ENCODE measurements around the gene DAGLA.
A peak's percentile ranks its signal among the peaks of the same experiment; 100 is the strongest.

Gene DAGLA

GRCh38 chr11:61785837-61786402, 105.7 kb downstream of the DAGLA start:
- no peak for DNase-seq (ENCODE audit: low read depth in 1 of 2, low spot score in 1 of 2)
- in situ Hi-C loops (cut with HindIII; ENCODE audit: low pct_unique_long_range_greater_than_20kb, low sequenced_read_pairs), result no loop called here
- no peak for TF ChIP-seq JUND (IDR thresholded peaks at IDR 0.05; ENCODE audit: low read depth)

GRCh38 chr11:61787928-61788491, 107.8 kb downstream of the DAGLA start:
- no peak for TF ChIP-seq JUND (IDR thresholded peaks at IDR 0.05; ENCODE audit: low read depth)
- in situ Hi-C loops (cut with HindIII; ENCODE audit: low pct_unique_long_range_greater_than_20kb, low sequenced_read_pairs), result no loop called here
- peak in 1 of 2 experiments; percentile 65 for DNase-seq (ENCODE audit: low read depth in 1 of 2, low spot score in 1 of 2)

GRCh38 chr11:61791737-61792309, 111.6 kb downstream of the DAGLA start:
- in situ Hi-C loops (cut with HindIII; ENCODE audit: low pct_unique_long_range_greater_than_20kb, low sequenced_read_pairs), result no loop called here
- TF ChIP-seq JUND (IDR thresholded peaks at IDR 0.05; ENCODE audit: low read depth), result no peak
- peak in 1 of 2 experiments; percentile 82 for DNase-seq (ENCODE audit: low read depth in 1 of 2, low spot score in 1 of 2)

- no peak for TF ChIP-seq JUND (IDR thresholded peaks at IDR 0.05; ENCODE audit: low read depth)
- in situ Hi-C loops (cut with HindIII; ENCODE audit: low pct_unique_long_range_greater_than_20kb, low sequenced_read_pairs), result no loop called here
- DNase-seq (ENCODE audit: low read depth in 1 of 2, low spot score in 1 of 2), result peak; percentile 95 to 97
Measured at GRCh38 chr11:61792310-61793082, 112.3 kb downstream of the DAGLA start, which contains the start of the genes FEN1 and TMEM258. TSS of gene FEN1 (plus strand) at chr11:61792911. CDS start at chr11:61795362, 2,451 bp downstream. TSS of gene TMEM258 (minus strand) at chr11:61792599. CDS start at chr11:61792558, 41 bp downstream.

GRCh38 chr11:61793083-61793828, 113.1 kb downstream of the DAGLA start:
- TF ChIP-seq JUND (IDR thresholded peaks at IDR 0.05; ENCODE audit: low read depth), result no peak
- in situ Hi-C loops (cut with HindIII; ENCODE audit: low pct_unique_long_range_greater_than_20kb, low sequenced_read_pairs), result no loop called here
- DNase-seq (ENCODE audit: low read depth in 1 of 2, low spot score in 1 of 2), result no peak

GRCh38 chr11:61793829-61794204, 113.6 kb downstream of the DAGLA start:
- DNase-seq (ENCODE audit: low read depth in 1 of 2, low spot score in 1 of 2), result no peak
- TF ChIP-seq JUND (IDR thresholded peaks at IDR 0.05; ENCODE audit: low read depth), result no peak
- in situ Hi-C loops (cut with HindIII; ENCODE audit: low pct_unique_long_range_greater_than_20kb, low sequenced_read_pairs), result no loop called here

GRCh38 chr11:61794579-61794978, 114.4 kb downstream of the DAGLA start:
- in situ Hi-C loops (cut with HindIII; ENCODE audit: low pct_unique_long_range_greater_than_20kb, low sequenced_read_pairs), result no loop called here
- TF ChIP-seq JUND (IDR thresholded peaks at IDR 0.05; ENCODE audit: low read depth), result no peak
- no peak for DNase-seq (ENCODE audit: low read depth in 1 of 2, low spot score in 1 of 2)

- DNase-seq (ENCODE audit: low read depth in 1 of 2, low spot score in 1 of 2), result no peak
- TF ChIP-seq JUND (IDR thresholded peaks at IDR 0.05; ENCODE audit: low read depth), result no peak
- in situ Hi-C loops (cut with HindIII; ENCODE audit: low pct_unique_long_range_greater_than_20kb, low sequenced_read_pairs), result no loop called here
Measured at GRCh38 chr11:61795459-61795858, 115.3 kb downstream of the DAGLA start.

- no peak for DNase-seq (ENCODE audit: low read depth in 1 of 2, low spot score in 1 of 2)
- no peak for TF ChIP-seq JUND (IDR thresholded peaks at IDR 0.05; ENCODE audit: low read depth)
- in situ Hi-C loops (cut with HindIII; ENCODE audit: low pct_unique_long_range_greater_than_20kb, low sequenced_read_pairs), result no loop called here
Measured at GRCh38 chr11:61795876-61796526, 115.8 kb downstream of the DAGLA start.

All from T47D (cell line).